GM19467 (cell line): ENCODE data around the gene STIM2.

Experiments
- ATAC-seq: cut with Tn5 transposase; IDR thresholded peaks from one replicate; pipeline ENCODE4 v1.9.1; 2021; ENCODE audit warnings: mild to moderate bottlenecking, moderate library complexity; ENCODE audit not compliant: unreplicated experiment

The STIM2 gene

GRCh38 chr4:26836539-26836938, 24.1 kb upstream of the STIM2 start:
- no peak for ATAC-seq

- no peak for ATAC-seq
These were observed 22.4 kb upstream of the STIM2 start for GRCh38 chr4:26837993-26838842.

DNA sequence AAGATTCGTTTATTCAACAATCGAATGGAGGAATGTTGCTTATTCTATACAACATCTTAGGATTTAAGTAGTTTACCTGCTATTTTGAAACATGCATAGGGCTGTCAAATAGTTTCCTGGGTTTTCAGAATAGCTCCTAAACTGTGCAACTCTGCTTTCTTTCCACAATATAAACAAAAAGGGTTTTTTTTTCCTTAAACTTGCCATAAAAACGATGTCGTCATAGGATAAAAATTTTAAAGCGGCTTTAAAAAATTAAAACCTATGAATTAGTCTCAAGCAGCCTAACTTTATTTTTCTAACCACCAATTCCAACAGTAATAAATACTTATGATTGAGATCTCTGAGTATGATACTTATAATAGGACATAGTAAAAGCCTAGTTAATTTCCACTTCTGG, 21.6 kb upstream of the STIM2 start:
- ATAC-seq, result no peak

DNA sequence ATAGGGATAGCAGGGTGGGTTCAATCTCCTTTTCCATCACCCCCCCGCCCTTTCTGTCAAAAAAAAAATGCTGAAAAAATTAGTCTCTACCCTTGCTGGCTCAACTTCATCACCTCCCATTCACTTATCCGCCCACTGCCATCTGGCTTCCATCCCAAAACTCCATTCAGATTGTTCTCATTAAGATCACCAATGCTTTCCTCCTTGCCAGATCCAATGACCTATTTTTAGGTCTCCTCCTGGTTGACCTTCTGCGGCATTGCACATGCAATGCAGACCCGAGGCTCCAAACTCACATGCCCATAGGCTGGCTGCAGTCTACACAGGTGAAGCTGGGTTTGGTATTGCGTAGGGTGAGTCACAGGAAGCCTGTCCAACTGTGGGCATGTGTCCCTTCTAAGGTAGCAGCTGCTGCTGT, 21.1 kb upstream of the STIM2 start:
- no peak for ATAC-seq

GRCh38 chr4:26840786-26841185, 19.9 kb upstream of the STIM2 start:
- no peak for ATAC-seq

DNA sequence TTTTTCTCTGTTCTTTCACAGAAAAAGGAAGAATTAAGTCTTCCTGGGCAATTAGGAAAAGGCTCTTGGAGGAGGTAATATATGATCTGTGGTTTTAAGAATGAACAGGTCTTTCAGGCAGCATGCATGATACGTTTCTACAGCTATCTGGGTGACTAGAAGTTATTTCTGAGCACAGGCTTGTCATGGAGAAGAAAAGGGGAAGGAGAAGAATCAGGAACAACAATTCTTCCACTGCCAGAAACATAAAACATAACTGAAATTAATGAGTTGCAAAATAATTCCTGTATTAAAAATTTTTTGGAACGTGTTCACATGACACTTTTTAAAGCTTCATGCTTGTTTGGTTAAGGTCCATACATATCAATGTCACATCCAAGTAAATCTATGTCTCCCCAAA, 17.7 kb upstream of the STIM2 start:
- no peak for ATAC-seq

GRCh38 chr4:26850528-26850927, 10.1 kb upstream of the STIM2 start:
- ATAC-seq, result no peak

DNA sequence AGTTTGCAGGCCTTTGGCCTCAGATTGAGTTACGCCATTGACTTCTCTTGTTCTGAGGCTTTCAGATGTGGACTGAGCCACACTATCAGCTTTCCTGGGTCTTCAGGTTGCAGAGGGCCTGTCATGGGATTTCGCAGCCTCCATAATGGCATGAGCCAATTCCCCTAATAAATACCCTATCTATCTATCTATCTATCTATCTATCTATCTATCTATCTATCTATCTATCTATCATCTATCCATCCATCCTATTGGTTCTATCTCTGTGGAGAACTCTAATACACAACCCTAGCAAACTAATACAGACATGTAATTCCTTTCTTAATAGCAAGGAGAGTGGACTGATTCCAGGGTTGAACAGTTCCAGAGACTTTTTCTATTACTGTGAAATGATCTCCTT, 9.5 kb upstream of the STIM2 start:
- no peak for ATAC-seq

DNA sequence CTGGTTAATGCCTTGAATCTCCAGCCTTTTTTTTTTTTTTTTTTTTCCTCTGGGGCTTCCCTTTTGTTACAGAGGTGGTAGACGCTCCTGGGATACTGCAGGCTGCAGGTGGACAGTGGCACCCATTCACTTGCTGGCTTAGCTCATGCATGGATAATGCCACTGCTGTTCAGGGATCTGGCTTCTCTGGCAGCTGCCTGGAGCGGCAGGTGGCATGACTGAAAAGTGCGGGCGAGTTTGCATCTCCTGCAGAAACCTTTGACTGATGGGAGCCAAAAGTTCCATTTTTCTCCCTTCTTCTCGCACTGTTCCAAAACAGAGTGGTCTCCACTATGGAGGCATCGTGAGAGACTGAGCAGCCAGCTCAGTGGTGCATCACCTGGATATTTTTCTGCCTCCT, 5.9 kb upstream of the STIM2 start:
- no peak for ATAC-seq

GRCh38 chr4:26856906-26857277, 3.7 kb upstream of the STIM2 start:
- no peak for ATAC-seq

- ATAC-seq, result peak; percentile 50
These were observed 3.2 kb upstream of the STIM2 start for GRCh38 chr4:26857278-26858034.

GRCh38 chr4:26858035-26858918, 2.4 kb upstream of the STIM2 start:
- no peak for ATAC-seq

GRCh38 chr4:26858947-26859401, 1.7 kb upstream of the STIM2 start:
- ATAC-seq, result no peak

GRCh38 chr4:26859762-26860156, 882 bp upstream of the STIM2 start:
- ATAC-seq, result no peak

- ATAC-seq, result peak; percentile 24
These were observed 337 bp downstream of the STIM2 start for GRCh38 chr4:26860922-26861433.

GRCh38 chr4:26861434-26862186, 969 bp downstream of the STIM2 start:
- ATAC-seq, result peak; percentile 40

DNA sequence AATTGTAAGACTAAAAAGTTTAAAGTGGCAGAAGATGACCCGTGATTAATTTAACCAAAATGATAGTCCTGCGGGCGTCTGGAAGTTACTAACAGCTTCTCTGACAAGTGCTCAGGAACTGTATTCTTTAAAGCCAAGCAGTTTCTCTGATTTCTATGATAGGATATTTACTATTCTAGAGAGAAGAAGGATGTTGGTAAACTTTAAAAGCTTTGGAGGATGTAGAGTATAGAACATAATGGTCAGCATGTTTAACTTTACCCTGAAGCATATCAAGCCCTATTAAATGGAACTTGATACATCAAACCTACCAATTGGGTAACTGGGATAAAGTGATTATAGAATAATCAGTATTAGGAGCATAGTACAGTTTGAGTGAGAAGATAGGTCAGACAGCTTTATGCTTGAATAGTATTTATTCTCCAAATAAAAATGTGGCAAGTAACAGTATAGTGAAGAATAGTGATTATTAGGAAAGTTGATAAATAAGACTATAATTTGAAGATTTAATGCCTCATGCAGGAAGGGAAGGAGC, 1.8 kb downstream of the STIM2 start:
- no peak for ATAC-seq

GRCh38 chr4:26863512-26863911, 2.9 kb downstream of the STIM2 start:
- ATAC-seq, result no peak

- ATAC-seq, result no peak
These were observed 4.3 kb downstream of the STIM2 start for GRCh38 chr4:26864899-26865298.

DNA sequence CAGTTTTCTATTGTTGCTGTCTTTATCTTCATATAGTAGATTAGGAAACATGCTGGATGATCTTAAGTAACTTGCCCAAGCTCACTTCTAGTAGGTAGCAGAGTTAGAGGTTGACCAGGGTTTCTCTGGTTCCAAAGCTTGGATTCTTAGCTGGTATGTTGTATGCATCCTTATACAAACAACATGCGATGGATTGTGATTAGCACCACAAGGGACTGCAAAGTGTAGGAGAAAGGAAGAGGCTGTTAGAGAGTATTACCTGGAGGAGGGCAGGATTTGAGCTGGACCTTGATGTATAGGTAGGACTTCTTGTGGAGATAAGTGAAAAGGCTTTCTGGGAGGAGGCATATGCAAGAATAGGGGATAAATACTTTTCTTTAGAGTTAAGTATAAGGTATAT, 5.6 kb downstream of the STIM2 start:
- no peak for ATAC-seq
